NK-92 (cell line): Measurements from ENCODE around the gene PINLYP.

Source experiments
- DNase-seq: peaks from one replicate; lab custom pipeline; 2025; ENCODE audit not compliant: unreplicated experiment; lab: John Stamatoyannopoulos, UW

PINLYP gene

DNA sequence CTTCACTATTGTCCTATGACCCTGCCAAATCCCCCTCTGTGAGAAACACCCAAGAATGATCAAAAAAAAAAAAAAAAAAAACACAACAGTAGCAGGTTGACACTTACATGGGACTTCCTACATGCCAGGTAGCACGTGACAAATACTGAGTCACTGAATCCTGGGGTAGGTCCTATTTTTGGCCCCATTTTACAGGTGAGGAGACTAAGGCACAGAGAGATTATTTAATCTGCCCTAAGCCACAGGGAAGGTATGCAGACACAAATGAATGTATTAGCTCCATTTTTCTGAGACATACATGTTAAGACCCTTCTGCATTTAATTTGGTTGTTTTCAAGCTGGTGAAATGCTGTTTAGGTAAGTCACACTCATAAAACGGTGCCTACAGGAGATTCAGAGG is 26.9 kb upstream of the PINLYP start:
- no peak for DNase-seq

DNA sequence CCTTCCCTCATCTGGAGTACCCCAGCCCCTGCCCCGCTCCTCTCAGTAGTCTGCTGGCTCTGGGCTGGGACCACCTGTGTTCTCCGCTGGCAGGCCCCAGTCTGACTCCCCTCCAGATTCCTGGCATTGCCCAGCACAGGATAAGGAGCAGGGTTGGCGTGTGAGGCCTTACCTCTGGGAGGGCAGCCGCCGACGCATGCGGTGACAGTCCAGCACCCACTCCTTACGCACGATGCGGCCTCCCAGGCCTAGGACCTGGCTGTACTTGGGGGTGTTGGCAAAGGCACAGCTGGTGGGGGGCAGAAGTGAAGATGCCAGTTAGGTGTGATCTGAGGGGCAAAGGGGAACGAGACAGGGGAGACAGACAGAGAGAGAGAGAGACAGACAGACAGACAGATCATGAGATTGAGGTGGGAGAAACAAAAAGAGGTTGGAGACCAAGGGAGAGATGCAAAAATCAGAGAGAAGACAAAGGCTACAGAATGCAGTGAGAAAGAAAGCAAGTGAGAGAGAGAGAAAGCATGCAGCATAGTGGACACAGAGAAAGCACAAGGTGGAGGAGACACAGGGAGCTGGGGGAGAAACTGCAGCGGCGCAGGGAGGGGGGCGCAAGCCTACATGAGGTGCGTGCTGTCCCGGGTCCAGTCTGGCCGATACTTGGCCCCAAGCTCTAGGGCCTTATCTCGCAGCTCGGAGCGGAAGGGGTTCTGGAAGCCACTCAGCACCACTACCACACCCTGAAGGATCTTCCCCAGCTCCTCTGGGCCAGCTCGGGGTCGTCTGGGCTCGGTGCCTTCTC is 24.0 kb upstream of the PINLYP start:
- no peak for DNase-seq

DNA sequence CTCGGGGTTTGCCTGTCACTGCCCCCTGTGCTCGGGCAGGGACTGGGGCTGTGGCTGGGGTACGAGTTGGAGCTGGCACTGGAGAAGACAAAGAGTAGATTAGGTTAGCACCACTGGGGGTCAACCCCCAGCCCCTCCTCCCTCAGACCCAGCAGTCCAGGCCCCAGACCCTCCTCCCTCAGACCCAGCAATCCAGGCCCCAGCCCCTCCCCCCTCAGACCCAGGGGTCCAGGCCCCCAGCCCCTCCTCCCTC is 23.5 kb upstream of the PINLYP start:
- DNase-seq, result no peak

DNA sequence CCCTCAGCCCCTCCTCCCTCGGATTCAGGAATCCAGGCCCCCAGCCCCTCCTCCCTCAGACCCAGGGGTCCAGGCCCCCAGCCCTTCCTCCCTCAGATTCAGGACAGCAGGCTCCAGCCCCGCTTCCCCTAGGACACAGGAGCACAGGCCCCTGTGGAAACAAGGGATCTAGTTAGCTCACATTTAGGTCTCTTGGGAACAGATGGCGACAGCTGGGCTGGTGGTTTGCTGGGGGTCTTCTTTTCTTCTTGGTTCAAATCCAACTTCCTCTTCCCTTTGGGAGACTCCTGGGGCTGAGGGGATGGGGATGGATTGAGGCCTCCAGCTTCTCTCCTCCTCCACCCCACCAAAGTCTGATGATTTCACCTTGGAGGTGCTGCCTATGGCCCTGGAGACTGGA is 23.0 kb upstream of the PINLYP start:
- DNase-seq, result no peak

DNA sequence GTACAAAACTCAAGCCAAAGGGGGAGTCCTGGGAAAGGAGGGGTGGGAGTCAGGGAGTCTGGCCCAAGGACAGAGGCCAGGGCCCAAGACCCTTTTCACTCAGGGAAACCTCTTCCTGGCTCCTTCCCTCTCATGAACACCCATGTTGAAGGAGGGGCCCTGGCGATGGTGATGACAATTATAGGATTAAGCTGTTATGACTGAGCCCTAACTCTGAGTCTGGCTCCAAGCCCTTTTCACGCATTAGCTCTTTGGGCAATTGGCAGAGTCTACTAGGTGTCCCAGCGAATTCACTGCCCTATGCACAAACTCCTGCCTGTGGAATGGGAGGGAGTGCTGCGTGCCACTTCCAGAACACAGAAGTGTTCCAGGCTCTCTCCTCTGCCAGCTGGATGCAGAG is 21.9 kb upstream of the PINLYP start:
- no peak for DNase-seq

DNA sequence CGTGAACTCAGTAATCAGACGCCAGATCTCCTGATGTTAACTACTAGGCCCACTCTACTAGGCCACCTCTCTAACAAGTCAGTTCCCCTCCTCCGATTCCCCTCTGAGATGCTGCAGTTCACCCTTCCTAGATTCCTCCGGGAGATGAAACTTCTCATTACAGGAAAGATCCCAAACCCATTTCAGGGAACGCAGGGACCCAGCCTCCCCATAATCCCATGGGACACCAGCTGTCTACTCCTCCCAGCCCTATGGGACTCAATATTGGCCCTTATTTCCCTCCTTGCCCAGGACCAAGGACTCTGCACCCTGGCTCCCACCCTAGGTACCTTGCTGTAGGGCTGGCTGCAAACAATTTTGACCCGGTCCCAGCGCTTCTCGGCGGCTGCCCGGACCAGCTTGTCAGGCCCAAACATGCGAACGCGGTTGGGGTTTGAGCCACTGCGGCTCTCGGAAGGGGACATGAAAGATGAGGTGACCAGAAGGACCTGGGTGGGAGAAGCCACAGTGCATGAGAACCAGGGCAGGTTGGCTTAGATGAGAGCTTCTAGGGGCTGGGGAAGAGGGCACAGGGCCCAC is 21.2 kb upstream of the PINLYP start:
- DNase-seq, result no peak

DNA sequence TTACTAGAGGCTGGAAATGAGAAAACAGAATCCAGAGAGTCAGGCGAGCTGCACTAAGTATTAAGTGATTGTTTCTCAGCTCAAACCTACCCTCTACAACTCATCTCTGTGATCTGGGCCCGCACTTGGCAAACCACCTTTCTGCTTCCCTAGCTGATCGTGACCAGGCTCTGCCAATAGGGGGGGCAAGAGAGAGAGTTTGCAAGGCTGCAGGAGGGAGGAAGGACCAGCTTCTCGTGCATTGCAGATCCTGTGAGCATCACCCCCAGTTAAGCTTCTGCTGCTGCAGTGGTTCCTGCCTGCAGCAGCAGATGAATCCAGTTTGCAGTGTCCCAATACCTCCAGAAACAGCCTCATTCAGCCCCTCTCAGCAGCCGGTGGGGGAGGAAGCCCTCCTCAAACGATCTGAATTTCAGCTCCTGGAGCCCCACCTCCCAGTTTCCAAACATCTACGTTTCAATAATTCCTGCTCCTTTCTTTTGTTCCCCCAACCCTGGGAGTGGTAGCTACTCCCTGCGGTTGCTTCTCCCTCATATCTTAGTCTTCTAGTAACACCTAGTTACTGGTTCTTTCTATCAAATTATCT is 20.3 kb upstream of the PINLYP start:
- DNase-seq, result no peak

DNA sequence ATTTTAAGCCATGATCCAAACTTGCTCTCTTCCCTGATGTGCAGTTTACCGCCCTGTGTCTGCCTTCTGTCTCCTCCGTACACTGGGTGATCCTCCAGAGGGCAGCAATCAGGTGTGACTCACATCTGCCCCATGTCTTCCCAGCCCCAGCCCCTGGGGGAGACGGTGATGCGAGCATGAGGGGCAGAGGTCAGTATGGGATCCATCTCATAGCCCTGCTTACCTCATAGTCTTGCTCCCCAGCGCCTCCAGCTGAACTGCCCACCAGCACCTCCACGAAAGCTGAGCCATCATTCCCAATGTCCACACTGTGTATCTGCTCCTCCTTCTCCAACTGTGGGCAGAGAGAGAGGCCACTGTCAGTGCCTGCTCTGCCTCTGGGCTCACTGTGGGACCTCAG is 14.9 kb upstream of the PINLYP start:
- DNase-seq, result no peak

DNA sequence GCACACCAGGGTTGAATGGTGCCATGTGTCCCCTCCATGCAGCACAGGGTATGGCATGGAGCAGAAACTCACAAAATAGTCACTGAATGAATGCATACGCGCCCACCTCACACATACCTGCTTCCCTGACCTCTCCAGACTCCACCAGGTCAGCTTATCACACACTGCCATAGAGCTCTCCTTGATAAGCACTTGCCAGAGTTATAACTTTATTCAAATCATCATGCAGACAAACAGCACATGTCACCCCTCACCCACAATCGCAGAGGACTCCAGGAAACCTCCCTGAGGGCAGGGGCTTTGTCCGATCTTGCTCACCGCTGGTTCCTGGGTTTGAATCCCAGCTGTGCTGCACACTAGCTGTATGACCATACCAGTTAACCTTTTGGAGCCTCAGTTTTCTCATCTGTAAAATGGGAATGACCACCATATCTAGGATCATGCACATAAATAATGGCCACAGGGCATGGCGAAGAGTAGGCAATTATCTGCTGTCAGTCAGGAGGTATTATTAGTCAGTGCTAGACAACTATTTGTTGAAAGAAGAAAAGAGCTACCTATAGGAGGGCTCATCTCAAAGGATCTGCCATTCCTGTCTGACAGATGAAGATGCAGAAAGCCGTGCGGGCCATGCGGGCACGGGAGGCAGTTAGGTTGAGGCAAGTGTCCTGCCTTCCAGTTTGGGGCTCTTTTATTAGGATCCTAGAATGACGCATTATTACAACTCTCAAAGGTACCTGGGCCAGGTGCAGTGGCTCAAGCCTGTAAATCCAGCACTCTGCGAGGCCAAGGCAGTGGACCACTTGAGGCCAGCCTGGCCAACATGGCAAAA is 14.2 kb upstream of the PINLYP start:
- no peak for DNase-seq

DNA sequence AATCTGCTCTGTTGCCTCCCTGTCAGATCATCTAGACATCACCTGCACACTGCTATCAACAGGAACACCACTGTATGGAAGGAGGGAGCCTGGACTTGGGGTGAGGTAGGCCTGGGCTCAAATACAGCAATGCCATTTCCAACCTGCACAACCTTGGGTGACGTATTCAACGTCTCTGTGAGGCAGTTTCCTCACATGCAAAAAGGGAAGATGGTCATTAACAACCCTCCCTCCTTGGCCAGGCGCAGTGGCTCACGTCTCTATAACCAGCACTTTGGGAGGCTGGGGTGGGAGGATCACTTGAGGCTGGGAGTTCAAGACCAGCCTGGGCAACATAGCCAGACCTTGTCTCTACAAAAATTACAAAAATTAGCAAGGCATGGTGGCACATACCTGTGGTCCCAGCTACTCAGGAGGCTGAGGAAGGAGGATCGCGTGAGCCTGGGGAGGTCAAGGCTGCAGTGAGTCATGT is 13.3 kb upstream of the PINLYP start:
- DNase-seq, result no peak

DNA sequence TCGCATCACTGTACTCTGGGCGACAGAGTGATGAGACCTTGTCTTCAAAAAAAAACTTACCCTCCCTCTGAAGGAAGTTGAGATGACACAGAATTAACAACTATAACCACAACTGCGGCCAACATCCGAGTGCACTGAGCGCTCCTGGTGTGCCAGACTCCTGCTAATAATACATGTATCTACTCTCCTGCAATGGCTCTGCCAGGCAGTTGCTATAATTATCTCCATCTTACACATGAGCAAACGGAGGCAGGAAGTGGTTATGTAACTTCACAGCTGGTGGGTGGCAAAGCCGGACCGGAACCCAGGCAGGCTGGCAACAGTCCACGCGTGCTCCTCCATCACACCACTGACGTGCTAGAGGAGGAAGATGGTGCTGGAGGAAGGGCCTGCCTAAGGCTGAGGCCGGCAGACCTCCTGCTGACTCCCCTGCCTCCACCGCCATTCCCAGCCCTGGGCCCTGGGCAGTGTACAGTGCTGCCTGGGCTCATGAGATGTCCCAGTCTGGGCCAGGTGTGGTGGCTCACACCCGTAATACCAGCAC is 12.8 kb upstream of the PINLYP start:
- DNase-seq, result no peak

DNA sequence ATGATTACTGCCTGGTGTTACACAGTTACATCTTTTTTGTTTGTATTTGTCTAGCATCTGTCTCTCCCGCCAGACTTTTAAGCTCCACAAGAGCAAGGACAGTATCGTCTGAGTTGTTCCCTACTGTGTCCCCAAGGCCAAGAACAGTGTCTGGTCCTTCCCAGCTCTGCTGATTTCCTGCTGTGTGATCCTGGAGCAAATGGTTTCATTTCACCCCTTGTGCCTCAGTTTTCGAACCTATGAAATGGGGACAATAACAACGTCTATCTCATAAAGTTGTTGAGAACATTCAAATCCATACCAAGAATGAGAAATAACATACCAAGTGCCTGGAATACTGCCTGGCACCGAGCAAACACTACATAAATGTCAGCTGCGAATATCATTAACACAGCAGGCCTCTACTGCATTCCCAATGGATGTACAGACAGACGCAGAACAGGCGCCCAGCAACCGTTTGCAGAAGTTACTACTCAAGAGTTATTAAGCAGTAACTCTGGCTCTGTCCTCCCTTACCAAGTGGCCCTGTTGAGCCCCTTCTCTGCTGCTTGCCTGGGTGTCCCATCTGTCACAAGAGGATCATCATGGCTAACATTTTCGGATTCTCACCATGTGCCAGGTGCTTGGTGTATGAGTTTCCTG is 11.7 kb upstream of the PINLYP start:
- DNase-seq, result no peak

DNA sequence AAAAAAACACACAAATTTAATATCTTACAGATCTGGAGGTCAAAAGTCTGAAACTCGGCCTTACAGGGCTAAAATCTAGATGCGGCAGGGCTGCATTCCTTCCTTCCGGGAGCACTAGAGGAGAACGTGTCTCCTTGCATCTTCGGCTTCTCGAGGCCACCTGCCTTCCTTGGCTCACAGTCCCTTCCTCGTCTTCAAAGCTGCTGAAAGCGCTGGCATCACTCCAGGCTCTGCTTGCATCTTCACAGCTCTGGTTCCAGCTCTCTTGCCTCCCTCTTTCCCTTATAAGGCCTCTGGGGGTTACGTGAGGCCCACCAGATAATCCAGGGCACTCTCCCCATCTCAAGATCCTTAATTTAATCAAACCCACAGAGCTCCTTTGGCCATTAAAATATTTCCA is 10.8 kb upstream of the PINLYP start:
- no peak for DNase-seq

DNA sequence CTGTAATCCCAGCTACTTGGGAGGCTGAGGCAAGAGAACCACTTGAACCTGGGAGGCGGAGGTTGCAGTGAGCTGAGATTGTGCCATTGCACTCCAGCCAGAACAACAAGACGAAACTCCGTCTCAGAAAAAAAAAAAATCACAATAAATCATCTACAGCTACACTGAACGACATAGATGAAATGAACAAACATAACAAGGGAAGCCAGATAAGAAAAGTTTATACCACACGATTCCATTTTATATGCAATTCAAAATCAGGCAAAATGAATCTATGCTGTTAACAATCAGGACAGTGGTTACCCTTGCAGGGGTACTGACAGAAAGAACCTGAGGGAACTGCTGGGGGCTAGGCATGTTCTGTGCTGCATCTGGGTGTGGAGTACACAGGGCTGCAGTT is 5.9 kb upstream of the PINLYP start:
- no peak for DNase-seq

DNA sequence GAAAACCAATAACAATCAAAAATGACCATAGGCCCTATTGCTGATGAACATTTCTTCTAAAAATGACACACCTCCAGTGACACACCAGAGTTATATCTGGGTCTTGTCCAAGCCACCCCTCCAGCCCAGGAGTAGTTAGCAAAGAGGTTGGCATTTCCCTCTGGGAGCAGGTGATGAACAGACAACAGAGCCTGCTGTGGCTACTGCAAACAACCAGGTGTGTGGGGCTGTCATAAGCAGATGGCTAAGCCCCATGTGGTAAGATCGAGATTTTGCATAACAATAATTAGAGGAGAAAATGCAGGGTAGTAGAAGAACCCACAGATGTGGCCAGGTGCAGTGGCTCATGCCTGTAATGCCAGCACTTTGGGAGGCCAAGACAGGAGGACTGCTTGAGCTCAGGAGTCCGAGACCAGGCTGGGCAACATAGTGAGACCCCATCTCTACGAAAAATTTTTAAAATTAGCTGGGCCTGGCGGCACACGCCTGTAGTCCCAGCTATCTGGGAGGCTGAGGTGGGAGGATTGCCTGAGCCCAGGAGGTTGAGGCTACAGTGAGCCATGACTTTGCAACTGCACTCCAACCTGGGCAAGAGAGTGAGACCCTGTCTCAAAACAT is 5.3 kb upstream of the PINLYP start:
- DNase-seq, result no peak

DNA sequence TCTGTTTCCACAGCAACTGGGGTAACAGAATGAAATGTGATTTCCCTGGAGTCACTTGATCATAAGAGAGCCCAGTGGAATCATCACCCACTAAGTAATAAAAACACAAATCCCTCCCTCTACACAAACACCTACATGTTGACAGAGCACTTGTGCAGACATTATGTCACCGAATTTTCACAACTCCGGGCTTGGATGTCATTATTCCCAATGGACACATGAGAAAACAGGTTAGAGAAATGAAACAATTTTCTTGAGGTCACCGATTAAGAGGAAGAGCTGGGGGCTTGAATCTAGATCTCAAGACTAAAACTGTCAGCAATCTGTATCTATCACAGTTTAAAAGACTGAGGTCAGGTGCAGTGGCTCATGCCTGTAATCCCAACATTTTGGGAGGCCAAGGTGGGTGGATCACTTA is 3.4 kb upstream of the PINLYP start:
- no peak for DNase-seq

DNA sequence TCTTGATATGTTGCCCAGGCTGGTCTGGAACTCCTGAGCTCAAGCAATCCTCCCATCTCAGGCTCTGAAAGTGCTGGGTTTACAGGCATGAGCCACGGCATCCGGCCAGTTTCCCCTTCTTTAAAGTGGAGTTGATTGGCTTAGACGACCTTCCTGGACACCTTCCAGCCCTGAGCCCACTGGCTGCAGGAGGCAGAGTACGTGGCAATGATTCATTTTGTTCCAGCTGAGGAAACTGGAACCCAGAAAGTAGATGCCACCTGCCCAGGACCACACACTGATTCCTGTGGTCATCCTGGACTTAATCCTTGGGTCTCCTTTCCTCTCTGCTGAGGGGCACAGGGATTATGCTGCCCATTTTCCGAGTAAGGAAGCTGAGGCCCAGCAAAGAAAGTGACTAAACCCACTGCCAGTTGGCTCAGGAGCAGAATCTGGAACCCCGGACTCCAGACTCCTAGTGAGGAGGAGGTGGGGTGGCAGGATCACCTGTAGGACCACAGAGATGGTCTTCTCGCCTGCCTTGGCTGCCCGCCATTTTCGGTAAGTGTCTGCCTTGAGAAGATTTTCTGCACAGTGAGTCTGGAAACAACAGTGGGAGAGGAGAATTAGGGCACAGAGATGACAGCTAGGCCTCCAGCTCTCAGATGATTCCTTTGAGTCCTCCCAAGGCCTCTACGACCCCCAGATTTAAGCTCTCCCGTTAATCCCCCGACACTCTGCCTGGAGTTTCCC is 1.0 kb upstream of the PINLYP start:
- DNase-seq, result no peak

DNA sequence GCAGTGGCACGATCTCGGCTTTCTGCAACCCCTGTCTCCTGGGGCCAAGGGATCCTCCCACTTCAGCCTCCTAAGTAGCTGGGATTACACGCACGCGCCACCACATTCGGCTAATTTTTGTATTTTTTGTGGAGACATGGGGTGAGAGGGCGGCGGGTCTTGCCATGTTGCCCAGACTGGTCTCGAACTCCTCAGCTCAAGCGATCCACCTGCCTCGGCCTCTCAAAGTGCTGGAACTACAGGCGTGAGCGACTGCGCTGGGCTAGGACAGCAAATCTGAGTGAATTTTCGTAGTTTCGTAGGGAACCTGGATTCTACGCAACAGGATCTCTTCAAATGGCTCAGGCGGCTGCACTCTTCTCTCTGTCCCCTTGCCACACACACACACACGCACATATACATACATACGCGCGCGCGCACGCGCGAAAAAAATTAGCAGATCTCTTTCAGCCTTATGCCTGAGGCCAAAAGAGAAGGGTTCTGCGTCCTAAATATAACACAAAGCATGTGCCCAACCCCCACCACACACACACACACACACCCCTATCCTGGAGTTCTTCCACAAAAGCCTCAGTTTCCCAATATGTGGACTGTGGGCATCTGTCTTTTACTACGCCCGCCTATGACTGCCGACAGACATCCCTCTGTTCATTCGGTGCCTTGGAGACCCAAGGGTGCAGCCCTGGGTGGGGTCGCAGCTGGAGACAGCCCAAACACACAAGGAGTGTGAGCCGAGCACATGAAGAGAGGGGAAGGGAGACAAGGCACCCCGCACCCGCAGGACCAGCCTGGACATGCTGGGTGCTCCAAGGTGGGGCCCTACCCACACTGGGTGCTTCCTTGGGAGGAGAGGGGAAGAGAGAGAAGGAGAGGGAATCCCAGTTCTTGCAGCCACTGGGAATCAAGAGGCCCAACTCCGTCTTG is 616 bp downstream of the PINLYP start:
- DNase-seq, result no peak

DNA sequence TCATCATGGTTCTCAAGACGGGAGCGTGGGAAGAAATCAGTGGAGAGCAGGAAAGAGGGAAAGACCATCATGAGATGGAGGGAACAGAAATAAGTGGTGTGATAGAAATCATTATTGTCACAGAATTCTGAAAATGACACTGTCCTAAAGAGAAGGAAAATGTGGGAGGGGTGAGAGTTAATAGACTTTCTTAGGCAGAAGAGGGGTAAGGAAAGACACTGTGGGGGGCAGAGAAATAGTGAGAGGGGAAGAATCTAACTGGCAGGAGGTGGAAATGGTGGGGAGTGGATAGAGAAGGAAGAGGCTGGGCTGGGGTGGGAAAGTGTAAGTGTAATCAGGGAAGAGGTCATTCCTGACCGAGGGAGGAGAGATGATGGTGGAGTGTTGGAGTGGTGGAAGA is 3.2 kb downstream of the PINLYP start:
- no peak for DNase-seq
